Measurements from ENCODE around the gene KLRK1. TPM values are rescaled to one million over a fixed set of nuclear protein-coding genes. Genes with fewer than 3 reads are reported as not detected.
"Not testable (repeated sequence)": the region's sequence is repeated elsewhere in the genome, so short reads cannot be mapped to it uniquely, and the experiment has no call there.

Gene KLRK1
- total RNA-seq, 6 donors from 2014 or later = 4.3 to 15.1 (median 8.1) TPM

DNA sequence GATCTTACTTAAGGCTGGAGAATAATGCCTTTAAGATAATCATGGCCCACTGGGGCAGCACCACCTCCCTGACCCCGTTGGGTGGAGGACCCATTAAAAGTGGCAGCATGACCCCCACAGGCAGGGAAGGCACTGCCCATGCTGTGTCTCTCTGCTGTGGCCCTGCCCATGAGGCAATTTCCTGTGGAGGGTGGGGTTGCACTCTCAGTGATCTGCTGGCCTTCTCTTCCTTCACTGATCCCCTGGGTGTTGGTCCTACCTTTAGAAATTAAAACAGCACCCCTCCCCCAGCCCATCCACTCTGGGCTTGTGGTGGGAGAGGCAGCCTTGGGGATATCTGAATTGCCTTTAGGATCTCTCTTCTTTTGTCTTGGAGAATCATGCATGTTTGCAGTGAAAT is 17.3 kb downstream of the KLRK1 start:
- Histone ChIP-seq H3K27me3 (no peaks in the 10 kb centered on the region), H3K4me1 (peaks cover 3 to 18% (median 10%) of the 10 kb centered on the region in 4 donors), H3K4me3 (no peak overlapping the region), H3K9me3 (no peaks in the 10 kb centered on the region), H3K27ac (peak overlapping the region in 1 of 4 donors; percentile 54), H3K36me3 (no peaks in the 10 kb centered on the region)
- ATAC-seq (ENCODE audit: low FRiP score in 2 of 2) (peak in 1 of 2 donors; percentile 72), DNase-seq (peak in 1 of 2 donors; percentile 53)
- TF ChIP-seq, protein P1, sequence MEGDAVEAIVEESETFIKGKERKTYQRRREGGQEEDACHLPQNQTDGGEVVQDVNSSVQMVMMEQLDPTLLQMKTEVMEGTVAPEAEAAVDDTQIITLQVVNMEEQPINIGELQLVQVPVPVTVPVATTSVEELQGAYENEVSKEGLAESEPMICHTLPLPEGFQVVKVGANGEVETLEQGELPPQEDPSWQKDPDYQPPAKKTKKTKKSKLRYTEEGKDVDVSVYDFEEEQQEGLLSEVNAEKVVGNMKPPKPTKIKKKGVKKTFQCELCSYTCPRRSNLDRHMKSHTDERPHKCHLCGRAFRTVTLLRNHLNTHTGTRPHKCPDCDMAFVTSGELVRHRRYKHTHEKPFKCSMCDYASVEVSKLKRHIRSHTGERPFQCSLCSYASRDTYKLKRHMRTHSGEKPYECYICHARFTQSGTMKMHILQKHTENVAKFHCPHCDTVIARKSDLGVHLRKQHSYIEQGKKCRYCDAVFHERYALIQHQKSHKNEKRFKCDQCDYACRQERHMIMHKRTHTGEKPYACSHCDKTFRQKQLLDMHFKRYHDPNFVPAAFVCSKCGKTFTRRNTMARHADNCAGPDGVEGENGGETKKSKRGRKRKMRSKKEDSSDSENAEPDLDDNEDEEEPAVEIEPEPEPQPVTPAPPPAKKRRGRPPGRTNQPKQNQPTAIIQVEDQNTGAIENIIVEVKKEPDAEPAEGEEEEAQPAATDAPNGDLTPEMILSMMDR (IDR thresholded peaks at IDR 0.05) = no peak
- no peak for TF ChIP-seq POLR2A (IDR thresholded peaks at IDR 0.05)
- WGBS, 2 donors = 28 to 31% methylated on average over 1 of the region's 1 CpG

DNA sequence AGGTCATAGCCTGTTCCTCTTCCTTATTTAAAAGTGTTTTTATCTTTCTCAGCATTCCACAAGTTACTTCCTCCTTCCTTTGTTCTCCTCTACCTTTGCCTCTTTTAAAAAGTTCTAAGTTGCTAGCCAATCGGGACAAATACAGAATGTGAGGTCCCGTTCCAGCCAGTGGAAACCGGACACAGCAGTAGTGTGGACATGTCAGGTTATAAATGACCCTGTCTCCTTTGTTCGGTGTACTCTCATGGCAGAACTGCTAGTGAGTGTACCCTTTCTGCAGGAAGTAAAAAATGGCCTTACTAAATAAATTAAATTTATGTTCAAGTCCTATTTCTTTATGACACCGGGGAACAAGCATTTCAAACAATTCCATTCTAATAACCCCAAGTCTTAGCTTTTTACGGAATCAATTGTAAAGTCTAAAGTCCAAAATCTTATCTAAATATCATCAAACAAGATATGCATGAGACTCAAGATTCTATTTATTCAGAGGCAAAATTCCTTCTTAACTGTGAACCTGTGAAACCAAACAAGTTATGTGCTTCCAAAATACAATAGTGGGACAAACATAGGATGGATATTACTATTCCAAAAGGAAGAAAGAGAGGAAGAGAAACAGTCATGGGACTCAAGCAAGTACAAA is 17.8 kb downstream of the KLRK1 start:
- DNase-seq; H3K36me3 ChIP-seq; H3K9me3 ChIP-seq; H3K27me3 ChIP-seq; ATAC-seq (ENCODE audit: low FRiP score in 2 of 2); H3K4me3 ChIP-seq: not testable (repeated sequence)
- Histone ChIP-seq H3K4me1 (peaks cover 4 to 18% (median 12%) of the 10 kb centered on the region in 4 donors), H3K27ac (peak overlapping the region in 1 of 4 donors; percentile 54)
- WGBS, 2 donors = 45 to 48% methylated on average over 6 of the region's 6 CpGs

DNA sequence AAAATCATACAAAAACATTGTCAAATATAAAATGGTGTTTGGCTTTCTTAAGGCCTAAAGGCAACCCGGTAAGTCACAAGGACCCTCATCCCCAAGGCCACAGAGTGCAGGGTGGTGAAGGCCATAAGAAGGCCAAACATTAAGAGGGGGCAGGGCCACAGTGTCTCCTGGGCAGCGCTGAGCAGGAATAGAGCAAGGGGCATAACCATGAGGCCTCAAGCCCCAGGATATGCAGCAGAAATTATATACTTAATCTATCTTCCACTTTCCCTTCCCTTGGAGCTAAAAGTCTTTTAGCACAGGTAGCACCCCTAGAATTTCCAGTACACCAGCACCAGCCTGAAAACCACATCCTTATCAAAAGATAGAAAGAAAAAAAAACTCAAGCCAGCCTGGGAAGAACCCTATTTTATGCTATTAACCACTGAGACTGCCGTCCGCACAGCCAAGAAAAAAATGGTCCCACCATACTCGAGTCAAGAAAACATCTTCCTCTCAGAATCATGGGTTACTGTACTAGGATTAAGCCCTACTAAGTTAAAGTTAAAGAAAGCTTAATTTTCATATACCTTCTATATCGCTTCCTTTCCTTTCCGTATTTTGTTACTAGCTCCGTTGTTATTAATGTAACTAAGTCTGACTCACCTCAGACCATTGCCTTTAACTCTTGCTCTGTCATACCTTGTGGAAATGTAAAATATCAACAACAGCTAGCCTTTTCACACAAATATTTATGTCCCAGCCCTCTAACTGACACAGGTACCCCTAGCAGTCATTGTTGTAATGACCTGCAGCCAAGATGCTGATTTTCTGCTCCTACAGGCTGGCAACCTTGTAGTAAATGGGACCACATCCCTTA is 20.1 kb downstream of the KLRK1 start:
- Histone ChIP-seq H3K27me3 (no peaks in the 10 kb centered on the region), H3K36me3 (no peaks in the 10 kb centered on the region), H3K4me1 (peaks cover 18 to 31% (median 25%) of the 10 kb centered on the region in 4 donors), H3K27ac (peak overlapping the region in 1 of 4 donors; percentile 25), H3K9me3 (no peaks in the 10 kb centered on the region), H3K4me3 (no peak overlapping the region)
- DNase-seq = no peak
- TF ChIP-seq POLR2A (IDR thresholded peaks at IDR 0.05) = no peak
- TF ChIP-seq, protein P1 (IDR thresholded peaks at IDR 0.05) = no peak
- no peak for TF ChIP-seq EP300 (IDR thresholded peaks at IDR 0.05)
- TF ChIP-seq POLR2AphosphoS5 (IDR thresholded peaks at IDR 0.05) = no peak
- WGBS, 2 donors = 87 to 90% methylated on average over 8 of the region's 8 CpGs
- no peak for ATAC-seq (ENCODE audit: low FRiP score in 2 of 2)

DNA sequence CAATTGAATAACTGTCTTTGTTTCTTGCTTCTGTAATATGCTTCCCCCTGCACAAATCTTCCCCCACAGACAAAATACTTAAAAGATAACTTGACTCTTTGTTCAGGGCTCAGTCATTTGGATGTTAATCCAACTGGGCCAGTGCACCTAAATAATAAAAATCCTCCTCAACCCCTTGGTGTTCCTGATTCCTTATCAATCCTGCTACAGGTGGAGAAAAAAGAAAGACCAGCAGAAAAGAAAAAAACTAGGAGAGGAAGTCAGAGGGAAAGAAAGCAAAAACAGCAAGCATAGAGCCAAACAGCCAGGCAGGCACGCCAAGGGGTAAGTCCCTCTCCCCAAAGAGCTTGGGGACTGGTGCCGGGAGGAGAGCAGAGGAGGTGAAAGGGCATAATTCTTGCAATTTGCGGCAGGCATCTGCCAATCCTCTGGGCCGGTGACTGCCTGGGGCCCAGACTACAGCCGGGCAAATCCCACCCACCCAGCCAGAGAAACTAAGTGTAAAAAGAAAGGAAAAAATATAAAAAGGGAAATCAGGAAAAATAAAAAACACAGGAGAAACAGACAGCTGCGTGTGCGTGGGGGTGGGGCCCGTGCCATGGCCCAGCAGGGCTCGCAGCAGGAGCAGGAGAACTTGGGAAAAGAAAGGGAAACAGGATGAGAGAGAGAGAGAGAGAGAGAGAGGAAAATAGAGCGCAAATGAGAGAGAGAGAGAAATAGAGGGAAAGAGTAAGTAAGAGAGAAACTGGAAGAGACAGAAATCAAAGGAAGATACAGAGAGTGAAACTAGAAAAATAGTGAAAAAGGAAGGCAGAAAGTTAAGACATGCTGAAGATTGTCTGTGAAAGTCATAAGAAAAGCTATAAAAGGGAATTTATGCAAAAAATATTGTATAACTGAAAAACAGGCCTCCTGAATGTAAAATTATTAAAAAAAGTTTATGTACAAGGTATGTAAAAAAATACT is 21.4 kb downstream of the KLRK1 start:
- 88 to 92% methylated on average over 10 of the region's 10 CpGs for WGBS, 2 donors
- peak in 1 of 2 donors; percentile 67 for DNase-seq
- Histone ChIP-seq H3K4me3 (no peak overlapping the region), H3K4me1 (peaks cover 18 to 39% (median 25%) of the 10 kb centered on the region in 4 donors), H3K36me3 (no peaks in the 10 kb centered on the region), H3K9me3 (no peaks in the 10 kb centered on the region), H3K27me3 (no peaks in the 10 kb centered on the region), H3K27ac (peak overlapping the region in 2 of 4 donors; percentile 13 to 42)
- TF ChIP-seq POLR2A (IDR thresholded peaks at IDR 0.05) (no peak), POLR2AphosphoS5 (IDR thresholded peaks at IDR 0.05) (no peak), EP300 (IDR thresholded peaks at IDR 0.05) (no peak)
- TF ChIP-seq, protein P1 (IDR thresholded peaks at IDR 0.05) = no peak
- ATAC-seq (ENCODE audit: low FRiP score in 2 of 2) = no peak

DNA sequence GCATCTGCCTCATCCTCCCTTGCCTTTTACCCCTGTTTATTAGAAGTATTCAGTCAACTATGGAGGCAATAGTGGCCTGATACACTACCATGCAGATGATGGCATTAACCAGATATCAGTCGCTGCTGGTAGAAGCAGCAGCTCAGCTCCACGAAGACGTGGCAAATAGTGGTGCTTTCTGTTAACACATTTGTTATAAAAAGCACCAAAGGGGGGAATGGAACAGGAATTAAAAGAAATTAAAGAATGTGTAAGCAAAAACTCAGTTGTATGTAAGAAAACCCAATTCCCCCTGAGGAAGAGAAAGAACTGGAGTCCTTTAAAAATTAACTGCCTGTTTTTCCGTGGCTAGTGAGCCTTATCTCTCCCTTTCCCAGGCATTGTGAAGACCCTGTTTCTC is 22.1 kb downstream of the KLRK1 start:
- not testable (repeated sequence) for H3K9me3 ChIP-seq; DNase-seq; H3K27me3 ChIP-seq; ATAC-seq (ENCODE audit: low FRiP score in 2 of 2); H3K36me3 ChIP-seq; H3K4me3 ChIP-seq
- Histone ChIP-seq H3K4me1 (peaks cover 20 to 42% (median 26%) of the 10 kb centered on the region in 4 donors), H3K27ac (peak overlapping the region in 2 of 4 donors; percentile 34 to 95)
- 73% methylated on average over 4 of the region's 4 CpGs for WGBS, 2 donors
